GM18861 (cell line): ENCODE data around the gene TOR1B.

ENCODE experiments used
- ATAC-seq: cut with Tn5 transposase; IDR thresholded peaks from one replicate; pipeline ENCODE4 v1.9.1; 2021; ENCODE audit not compliant: unreplicated experiment

Gene TOR1B

DNA sequence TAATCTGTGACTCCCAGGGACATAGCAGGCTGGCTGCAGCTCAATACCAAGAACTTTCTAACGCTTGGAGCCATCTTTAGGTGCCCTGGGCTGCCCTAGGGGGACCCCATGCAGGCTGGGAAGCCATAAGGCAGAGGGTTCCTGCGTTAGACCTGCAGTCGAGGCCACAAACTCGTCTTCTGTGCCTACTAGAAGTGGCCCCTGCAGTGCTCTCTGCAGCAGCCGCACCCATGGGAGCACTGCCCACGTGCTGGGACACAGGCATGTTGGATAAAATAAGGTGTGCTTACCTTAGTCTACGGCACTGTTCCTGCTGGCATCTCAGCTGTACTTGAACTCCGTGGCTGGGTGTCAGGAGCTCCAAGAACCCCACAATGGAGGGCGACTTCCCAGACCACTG is 9.4 kb downstream of the TOR1B start:
- ATAC-seq, result no peak

GRCh38 chr9:129813661-129814060 is 10.7 kb downstream of the TOR1B start:
- ATAC-seq, result no peak

DNA sequence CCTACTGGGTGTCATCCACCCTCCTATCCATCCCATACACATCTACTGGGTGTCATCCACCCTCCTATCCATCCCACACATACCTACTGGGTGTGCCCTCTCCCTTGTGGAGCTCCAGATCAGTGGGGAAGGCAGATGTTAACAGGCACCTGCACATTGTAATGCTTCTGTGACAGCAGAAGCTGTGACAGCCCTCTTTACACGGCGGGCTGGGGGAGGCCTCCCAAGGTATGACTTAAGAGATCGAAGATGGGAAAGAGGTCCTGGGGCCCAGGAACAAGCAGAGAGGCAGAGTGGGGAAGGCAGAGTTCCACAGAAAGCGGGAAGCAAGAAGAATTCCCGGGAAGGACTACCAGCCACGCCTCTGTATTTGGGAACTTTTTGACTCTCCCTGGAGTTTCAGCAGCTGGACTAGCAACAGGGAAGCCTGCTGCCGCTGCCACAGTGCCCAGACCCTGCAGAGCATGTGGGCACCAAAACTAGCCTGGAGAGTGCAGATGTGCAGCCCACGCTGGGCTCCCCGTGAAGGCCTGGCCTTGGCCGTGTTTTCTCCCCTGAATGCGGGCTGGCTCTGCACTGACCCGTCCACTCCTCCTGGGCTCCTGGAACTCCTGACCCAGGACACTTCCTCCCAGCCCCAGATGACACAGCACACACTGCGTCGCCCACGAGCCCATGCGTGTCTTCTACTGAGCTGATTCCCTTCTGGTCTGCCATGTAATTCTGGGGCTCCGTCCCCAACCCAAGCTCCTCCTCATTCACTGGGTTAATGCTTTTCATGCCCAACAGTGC is 11.6 kb downstream of the TOR1B start:
- no peak for ATAC-seq

DNA sequence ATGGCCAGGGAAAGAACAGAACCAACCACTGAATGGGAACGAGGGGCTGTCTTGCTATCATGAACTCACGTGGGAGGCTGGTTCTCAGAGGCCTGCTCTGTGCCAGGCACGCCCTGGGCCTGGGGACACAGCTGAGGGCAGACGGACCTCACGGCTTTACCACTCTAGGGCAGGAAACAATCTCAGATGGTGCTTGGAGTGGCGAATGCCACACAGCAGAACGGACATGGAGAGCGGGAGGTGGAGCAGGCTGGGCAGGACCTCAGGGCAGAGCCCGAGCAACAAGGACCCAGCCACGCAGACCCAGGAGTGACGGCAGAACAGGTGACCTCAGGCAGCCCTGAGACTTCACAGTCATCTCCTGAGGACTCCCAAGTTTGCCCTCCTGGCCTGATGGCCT is 12.3 kb downstream of the TOR1B start:
- no peak for ATAC-seq

GRCh38 chr9:129816501-129817435 is 13.8 kb downstream of the TOR1B start:
- ATAC-seq, result no peak

DNA sequence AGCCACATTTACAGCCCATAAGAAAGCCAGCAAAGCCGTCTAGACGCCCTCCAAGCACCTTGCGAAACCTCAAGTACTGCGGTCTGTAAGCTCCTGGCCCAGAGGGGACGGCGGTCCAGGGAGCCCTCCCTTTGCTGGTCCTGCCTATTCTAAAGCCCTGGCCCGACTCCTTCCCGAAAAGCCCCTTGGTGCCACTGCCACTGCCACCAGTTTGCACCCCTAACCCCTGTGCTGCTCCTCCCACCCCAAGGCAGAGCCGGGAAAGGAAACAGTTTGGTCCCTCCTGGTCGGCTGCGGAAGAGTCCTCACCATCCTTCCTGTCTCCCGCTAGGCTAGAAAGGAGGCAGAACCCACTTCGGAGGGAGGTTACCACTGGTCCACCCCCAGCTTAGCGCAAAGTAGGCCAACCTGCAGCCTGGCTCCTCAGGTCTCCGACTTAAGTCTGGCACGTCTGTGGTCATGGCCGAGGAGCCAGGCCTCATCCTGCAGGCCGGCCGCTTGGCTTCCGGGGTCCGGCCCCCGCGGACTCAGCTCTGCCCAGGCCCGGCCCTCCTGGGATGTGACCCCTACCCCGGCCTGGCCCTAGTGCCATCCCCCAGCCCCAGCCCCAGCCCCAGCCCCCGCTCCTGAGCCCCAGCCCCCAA is 20.0 kb downstream of the TOR1B start:
- ATAC-seq, result no peak

GRCh38 chr9:129823542-129823934 is 20.6 kb downstream of the TOR1B start:
- no peak for ATAC-seq

DNA sequence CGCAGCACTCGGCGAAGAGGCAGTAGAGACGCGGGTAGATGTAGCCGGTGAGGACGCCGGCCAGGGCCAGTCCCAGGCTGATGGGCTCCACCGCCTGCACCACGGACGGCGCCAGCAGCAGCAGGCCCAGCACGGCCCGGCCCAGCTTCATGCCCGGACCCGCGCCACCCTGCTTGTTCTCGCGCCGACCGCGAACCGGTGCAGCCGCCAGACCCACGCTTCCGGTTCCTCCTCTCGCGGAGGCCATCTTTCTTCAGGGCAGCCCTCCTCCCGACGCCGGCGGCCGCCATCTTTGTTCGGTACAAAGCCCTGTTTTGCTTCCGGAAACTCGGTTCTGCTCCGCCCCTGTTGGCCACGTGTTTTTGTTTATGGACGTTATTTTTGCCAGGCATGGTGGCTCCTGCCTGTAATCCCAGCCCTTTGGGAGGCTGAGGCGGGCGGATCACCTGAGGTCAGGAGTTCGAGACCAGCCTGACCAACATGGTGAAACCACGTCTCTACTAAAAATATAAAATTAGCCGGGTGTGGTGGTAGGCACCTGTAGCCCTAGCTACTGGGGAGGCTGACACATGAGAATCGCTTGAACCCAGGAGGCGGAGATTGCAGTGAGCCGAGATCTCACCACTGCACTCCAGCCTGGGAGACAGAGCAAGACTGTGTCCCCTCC is 21.1 kb downstream of the TOR1B start, which contains the start of gene TOR1A:
TOR1A (minus strand) TSS at position 202 of the 667 bp plus-strand sequence; CDS start at position 151, 51 bp downstream.
- ATAC-seq, result peak; percentile 87

- ATAC-seq, result no peak
These were observed 23.4 kb downstream of the TOR1B start for GRCh38 chr9:129826344-129826743.

- ATAC-seq, result no peak
These were observed 23.8 kb downstream of the TOR1B start for GRCh38 chr9:129826759-129827158.

DNA sequence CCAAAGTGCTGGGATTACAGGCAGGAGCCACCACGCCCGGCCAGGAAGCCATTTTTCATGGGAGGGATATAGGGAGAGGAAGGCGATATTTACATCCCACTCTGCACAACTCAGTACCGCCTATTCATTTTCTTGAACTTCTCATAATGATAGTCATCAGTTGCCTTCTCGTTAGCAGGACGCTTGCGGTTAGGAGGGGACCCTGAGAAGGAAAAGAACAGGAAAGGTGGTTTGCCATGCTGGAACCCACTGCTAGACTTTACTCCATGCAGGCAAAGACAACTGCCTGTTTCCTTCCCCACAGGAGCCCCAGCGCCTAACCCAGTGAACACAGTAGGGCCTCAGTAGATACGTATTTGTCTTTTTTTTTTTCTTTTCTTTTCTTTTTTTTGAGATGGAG is 25.1 kb downstream of the TOR1B start:
- ATAC-seq, result no peak

GRCh38 chr9:129828969-129829368 is 26.0 kb downstream of the TOR1B start:
- no peak for ATAC-seq

- no peak for ATAC-seq
These were observed 30.0 kb downstream of the TOR1B start for GRCh38 chr9:129832982-129833381.

DNA sequence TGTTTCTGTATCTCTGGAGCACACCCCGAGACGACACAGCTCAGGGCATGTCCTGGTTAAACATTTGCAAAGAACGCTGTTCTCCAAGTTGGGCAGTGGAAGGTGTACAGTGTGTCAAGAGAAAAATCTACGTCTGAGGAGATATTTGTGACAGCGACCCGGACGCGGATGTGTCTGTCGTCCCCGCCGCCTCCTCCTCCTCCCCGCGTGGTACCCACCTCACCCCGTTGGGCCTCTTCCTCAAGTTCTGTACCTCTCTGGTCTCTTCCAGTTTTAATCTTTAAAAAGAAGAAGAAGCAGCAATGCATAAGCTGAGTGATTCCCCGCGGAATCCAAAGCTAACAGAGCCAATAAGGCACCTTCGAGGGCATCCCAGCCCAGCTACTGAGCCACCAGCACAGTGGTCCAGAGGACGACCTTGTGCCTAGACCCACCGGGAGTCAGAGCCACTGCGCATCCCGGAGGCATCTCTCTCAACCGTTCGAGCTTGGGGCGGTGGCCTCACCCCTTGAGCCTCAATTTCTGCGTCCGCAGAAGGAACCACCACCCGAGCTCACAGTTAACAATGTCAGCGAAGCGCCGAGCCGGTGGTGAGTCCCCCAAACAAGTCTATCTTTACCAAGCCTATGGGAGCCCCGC is 31.6 kb downstream of the TOR1B start:
- no peak for ATAC-seq

GRCh38 chr9:129835128-129835859 is 32.3 kb downstream of the TOR1B start, which contains the start of the genes C9orf78 and USP20:
TSS of gene C9orf78 (minus strand) at chr9:129835275. CDS start at chr9:129835221, 54 bp downstream.
TSS of gene USP20 (plus strand) at chr9:129835458. CDS start at chr9:129852556, 17,098 bp downstream.
- peak; percentile 86 for ATAC-seq

GRCh38 chr9:129835860-129836223 is 32.9 kb downstream of the TOR1B start:
- ATAC-seq, result no peak

GRCh38 chr9:129836311-129837007 is 33.5 kb downstream of the TOR1B start:
- ATAC-seq, result no peak

GRCh38 chr9:129838707-129839259 is 35.8 kb downstream of the TOR1B start:
- no peak for ATAC-seq
